Fibroblast of pulmonary artery (primary cell): Measurements from ENCODE around the gene DRC1.

Experiments
- DNase-seq: peaks from one replicate; pipeline ENCODE4 v3.0.0-alpha.2; 2010; ENCODE audit warnings: low read depth
- H3K4me3 ChIP-seq: replicated peaks from 2 replicates; pipeline ENCODE4 v1.5.1; 2011; ENCODE audit warnings: low read depth, mild to moderate bottlenecking, control low read depth, low read length, moderate library complexity
- CTCF ChIP-seq: IDR thresholded peaks from 2 replicates; pipeline ENCODE4 v1.5.1; 2011; ENCODE audit warnings: mild to moderate bottlenecking, control low read depth, low read length, inconsistent platforms; ENCODE audit errors: missing control alignments

The DRC1 gene

GRCh38 chr2:26477911-26478253 lies 76.2 kb downstream of the DRC1 start, which contains the start of gene OTOF:
TSS of gene OTOF (minus strand) at chr2:26478124.
- TF ChIP-seq CTCF = no peak
- peak; percentile 78 for DNase-seq
- no peak within 1 kb of the TSS for H3K4me3 ChIP-seq

- no peak for TF ChIP-seq CTCF
- DNase-seq = no peak
- H3K4me3 ChIP-seq = no peak overlapping the region
Measured at GRCh38 chr2:26478366-26478765, 76.6 kb downstream of the DRC1 start.

GRCh38 chr2:26479131-26479788 lies 77.5 kb downstream of the DRC1 start:
- no peak for TF ChIP-seq CTCF
- no peak overlapping the region for H3K4me3 ChIP-seq
- no peak for DNase-seq

- no peak overlapping the region for H3K4me3 ChIP-seq
- TF ChIP-seq CTCF = no peak
- no peak for DNase-seq
Measured at GRCh38 chr2:26479789-26480565, 78.3 kb downstream of the DRC1 start.

GRCh38 chr2:26480566-26481423 lies 79.1 kb downstream of the DRC1 start:
- DNase-seq = no peak
- TF ChIP-seq CTCF = no peak
- H3K4me3 ChIP-seq = no peak overlapping the region

- DNase-seq = no peak
- H3K4me3 ChIP-seq = no peak overlapping the region
- no peak for TF ChIP-seq CTCF
Measured at GRCh38 chr2:26481706-26482105, 80.0 kb downstream of the DRC1 start.
